HL-60 (cell line): ENCODE data around the gene C10orf143.

Experiments
- CTCF ChIP-seq: IDR thresholded peaks from one replicate; pipeline ENCODE4 v1.5.1; 2011; ENCODE audit warnings: low read length, control low read depth, inconsistent platforms; ENCODE audit not compliant: insufficient read depth
- GABPA ChIP-seq: IDR thresholded peaks from 2 replicates; pipeline ENCODE4 v1.6.1; 2012; ENCODE audit warnings: low read depth
- POLR2AphosphoS5 ChIP-seq: IDR thresholded peaks from 2 replicates; pipeline ENCODE4 v1.6.1; 2012; ENCODE audit warnings: low read depth

GRCh38 chr10:130018730-130019185 is 91.9 kb downstream of the C10orf143 start:
- TF ChIP-seq POLR2AphosphoS5 (no peak), CTCF (no peak), GABPA (no peak)
